ENCODE data around the gene LPXN. TPM values are rescaled to one million over a fixed set of nuclear protein-coding genes. Genes with fewer than 3 reads are reported as not detected.
A peak's percentile ranks its signal among the peaks of the same experiment; 100 is the strongest.

The LPXN gene
- total RNA-seq, 1 experiment from 2014 or later = 7.8 TPM

- intact Hi-C loops (cut with micrococcal nuclease) = loop anchor here (1.0 to 5.0 kb wide), 6 partner anchors 49 to 1039 kb away; partner anchors contain the start of genes FAM111A and OSBP
- H3K4me3 Mint-ChIP-seq (ENCODE audit: unreplicated experiment) = peak overlapping the region; percentile 100
- no peaks in the 10 kb centered on the region for H3K9me3 Mint-ChIP-seq (ENCODE audit: unreplicated experiment)
- CTCF ChIA-PET = interaction anchor here (0.7 to 3.8 kb wide), 12 partner anchors 10 to 480 kb away, joined by 3 to 41 read pairs (median 12); no protein-coding TSS in a partner anchor
- H3K27me3 Mint-ChIP-seq (ENCODE audit: insufficient read depth, unreplicated experiment) = no peaks in the 10 kb centered on the region
- peak; percentile 97 for DNase-seq (ENCODE audit: unreplicated experiment)
- no TSS peak for BruUV-seq (replicated peaks)
- POLR2A ChIA-PET = interaction anchor here (0.6 to 6.4 kb wide), 22 partner anchors 9 to 1255 kb away, joined by 3 to 89 read pairs (median 4); partner anchors contain the start of genes DTX4, FAM111A and SELENOH
- TF ChIP-seq CTCF (IDR thresholded peaks at IDR 0.05; ENCODE audit: unreplicated experiment) = no peak
- peak overlapping the region; percentile 100 for H3K27ac Mint-ChIP-seq (ENCODE audit: low read depth, unreplicated experiment)
- H3K36me3 Mint-ChIP-seq (ENCODE audit: insufficient read depth, unreplicated experiment) = peaks cover 5% of the 10 kb centered on the region
- H3K4me1 Mint-ChIP-seq (ENCODE audit: insufficient read depth, unreplicated experiment) = peaks cover 37% of the 10 kb centered on the region
These were observed 2.5 kb upstream of the LPXN start for GRCh38 chr11:58578136-58578634.

- BruUV-seq (replicated peaks) = TSS peak; percentile 75
- Mint-ChIP-seq H3K9me3 (ENCODE audit: unreplicated experiment) (no peaks in the 10 kb centered on the region), H3K27me3 (ENCODE audit: insufficient read depth, unreplicated experiment) (no peaks in the 10 kb centered on the region), H3K4me1 (ENCODE audit: insufficient read depth, unreplicated experiment) (peaks cover 38% of the 10 kb centered on the region), H3K36me3 (ENCODE audit: insufficient read depth, unreplicated experiment) (peaks cover 5% of the 10 kb centered on the region), H3K4me3 (ENCODE audit: unreplicated experiment) (peak overlapping the region; percentile 100), H3K27ac (ENCODE audit: low read depth, unreplicated experiment) (peak overlapping the region; percentile 100)
- CTCF ChIA-PET = interaction anchor here (0.6 to 3.8 kb wide), 22 partner anchors 10 to 799 kb away, joined by 3 to 41 read pairs (median 6); no protein-coding TSS in a partner anchor
- no peak for TF ChIP-seq CTCF (IDR thresholded peaks at IDR 0.05; ENCODE audit: unreplicated experiment)
- intact Hi-C loops (cut with micrococcal nuclease) = loop anchor here (1.0 to 5.0 kb wide), 9 partner anchors 49 to 1040 kb away; partner anchors contain the start of genes FAM111A and OSBP
- no peak for DNase-seq (ENCODE audit: unreplicated experiment)
- POLR2A ChIA-PET = interaction anchor here (0.6 to 6.4 kb wide), 27 partner anchors 9 to 1254 kb away, joined by 3 to 89 read pairs (median 4); partner anchors contain the start of genes DTX4, FAM111A and SELENOH
These were observed 2.0 kb upstream of the LPXN start for GRCh38 chr11:58577555-58578135.

GRCh38 chr11:58576887-58577471, 1.3 kb upstream of the LPXN start:
- intact Hi-C loops (cut with micrococcal nuclease) = loop anchor here (1.0 to 5.0 kb wide), 7 partner anchors 53 to 1040 kb away; partner anchors contain the start of genes FAM111A and OSBP
- CTCF ChIA-PET = interaction anchor here (0.6 to 3.8 kb wide), 43 partner anchors 9 to 1858 kb away, joined by 3 to 41 read pairs (median 4); no protein-coding TSS in a partner anchor
- POLR2A ChIA-PET = interaction anchor here (0.6 to 6.4 kb wide), 19 partner anchors 8 to 1254 kb away, joined by 3 to 89 read pairs (median 4); partner anchors contain the start of gene SELENOH
- BruUV-seq (replicated peaks) = no TSS peak
- H3K27ac Mint-ChIP-seq (ENCODE audit: low read depth, unreplicated experiment) = peak overlapping the region; percentile 100
- TF ChIP-seq CTCF (IDR thresholded peaks at IDR 0.05; ENCODE audit: unreplicated experiment) = peak; percentile 32
- peak overlapping the region; percentile 100 for H3K4me3 Mint-ChIP-seq (ENCODE audit: unreplicated experiment)
- peaks cover 5% of the 10 kb centered on the region for H3K36me3 Mint-ChIP-seq (ENCODE audit: insufficient read depth, unreplicated experiment)
- H3K4me1 Mint-ChIP-seq (ENCODE audit: insufficient read depth, unreplicated experiment) = peaks cover 31% of the 10 kb centered on the region
- peak; percentile 30 for DNase-seq (ENCODE audit: unreplicated experiment)
- H3K27me3 Mint-ChIP-seq (ENCODE audit: insufficient read depth, unreplicated experiment) = no peaks in the 10 kb centered on the region
- no peaks in the 10 kb centered on the region for H3K9me3 Mint-ChIP-seq (ENCODE audit: unreplicated experiment)

All from MCF 10A (cell line).